LHCN-M2 (cell line): ENCODE results near the gene CEP104. TPM values are rescaled to one million over a fixed set of nuclear protein-coding genes. Genes with fewer than 3 reads are reported as not detected.

Source experiments
- DNase-seq: peaks from one replicate; pipeline ENCODE4 v3.0.0-alpha.2; 2012; ENCODE audit warnings: low read depth
- total RNA-seq: library from RNA; depleted of rRNA; stranded (reverse); fragments of >200 nt; gene quantifications from 2 replicates; pipeline ENCODE4 v1.2.3, GENCODE V29; 2014

The CEP104 gene
- total RNA-seq, 1 experiment from 2014 or later: 14.6 TPM

- DNase-seq: no peak
These were observed 11.5 kb upstream of the CEP104 start for GRCh38 chr1:3868464-3869006.

- DNase-seq: no peak
These were observed 8.7 kb upstream of the CEP104 start for GRCh38 chr1:3865606-3866160.

- DNase-seq: no peak
These were observed 7.9 kb upstream of the CEP104 start for GRCh38 chr1:3864884-3865283.

GRCh38 chr1:3863231-3863935 lies 6.4 kb upstream of the CEP104 start:
- DNase-seq: peak; percentile 45

GRCh38 chr1:3858231-3858981 lies 1.4 kb upstream of the CEP104 start:
- peak; percentile 15 for DNase-seq

GRCh38 chr1:3857791-3858129 lies 749 bp upstream of the CEP104 start:
- no peak for DNase-seq

GRCh38 chr1:3852711-3853485 lies 4.1 kb downstream of the CEP104 start:
- DNase-seq: no peak

GRCh38 chr1:3852091-3852490 lies 4.9 kb downstream of the CEP104 start:
- DNase-seq: no peak

- DNase-seq: no peak
These were observed 5.7 kb downstream of the CEP104 start for GRCh38 chr1:3851292-3851691.

- no peak for DNase-seq
These were observed 6.2 kb downstream of the CEP104 start for GRCh38 chr1:3850857-3851256.

- no peak for DNase-seq
These were observed 9.9 kb downstream of the CEP104 start for GRCh38 chr1:3847081-3847480.

GRCh38 chr1:3846541-3846940 lies 10.5 kb downstream of the CEP104 start:
- DNase-seq: no peak

GRCh38 chr1:3842912-3843311 lies 14.1 kb downstream of the CEP104 start:
- no peak for DNase-seq

- DNase-seq: no peak
These were observed 15.5 kb downstream of the CEP104 start for GRCh38 chr1:3841491-3841890.

- DNase-seq: no peak
These were observed 18.2 kb downstream of the CEP104 start for GRCh38 chr1:3838788-3839187.

- DNase-seq: no peak
These were observed 19.3 kb downstream of the CEP104 start for GRCh38 chr1:3837685-3838084.

GRCh38 chr1:3837200-3837599 lies 19.8 kb downstream of the CEP104 start:
- no peak for DNase-seq

- no peak for DNase-seq
These were observed 20.6 kb downstream of the CEP104 start for GRCh38 chr1:3836421-3836820.

GRCh38 chr1:3834701-3835100 lies 22.3 kb downstream of the CEP104 start:
- no peak for DNase-seq

GRCh38 chr1:3831689-3832088 lies 25.3 kb downstream of the CEP104 start:
- DNase-seq: no peak

GRCh38 chr1:3828391-3828790 lies 28.6 kb downstream of the CEP104 start:
- no peak for DNase-seq

- no peak for DNase-seq
These were observed 29.2 kb downstream of the CEP104 start for GRCh38 chr1:3827813-3828307.
